ENCODE data around the gene ANGPTL8. TPM values are rescaled to one million over a fixed set of nuclear protein-coding genes. Genes with fewer than 3 reads are reported as not detected.

Gene ANGPTL8
- total and polyA plus RNA-seq, 10 of the 15 experiments (the other 5 are each of a cell fraction or from before 2014, with no cell fraction given): not detected

- TF ChIP-seq CBX3 (IDR thresholded peaks at IDR 0.05; ENCODE audit: borderline replicate concordance, low read depth) (no peak), ZBTB40 (IDR thresholded peaks at IDR 0.05; ENCODE audit: borderline replicate concordance) (no peak), ASH2L (IDR thresholded peaks at IDR 0.05; ENCODE audit: borderline replicate concordance, low read depth) (no peak), NFIC (IDR thresholded peaks at IDR 0.05; ENCODE audit: low read depth, low read length) (peak; percentile 79; the same call in 1 of the 2 replicates), KLF5 (IDR thresholded peaks at IDR 0.05; ENCODE audit: partially characterized antibody) (no peak), ATF3 (IDR thresholded peaks at IDR 0.05; ENCODE audit: borderline replicate concordance, extremely low read depth, low read depth, low read length) (no peak), PAX5 (IDR thresholded peaks at IDR 0.05; ENCODE audit: borderline replicate concordance, low read depth, low read length) (0 out of 2 replicates have a peak, but pooled peaks have one; percentile 13), NRF1 (conservative IDR thresholded peaks at IDR 0.05; ENCODE audit: low read depth, low read length) (no peak), YBX1 (IDR thresholded peaks at IDR 0.05) (0 out of 2 replicates have a peak, but pooled peaks have one; percentile 15), PBX3 (IDR thresholded peaks at IDR 0.05; ENCODE audit: insufficient replicate concordance, low read depth, low read length) (no peak), MTA2 (IDR thresholded peaks at IDR 0.05; ENCODE audit: low read depth) (peak; percentile 84), IKZF2 (IDR thresholded peaks at IDR 0.05) (peak; percentile 99), RFX5 (IDR thresholded peaks at IDR 0.05; ENCODE audit: low read depth, low read length) (no peak), CHD2 (IDR thresholded peaks at IDR 0.05; ENCODE audit: borderline replicate concordance, low read depth, low read length) (no peak; the same call in 1 of the 2 replicates), KAT2A (conservative IDR thresholded peaks at IDR 0.05; ENCODE audit: control insufficient read depth, low read depth, low read length) (no peak), ELK1 (IDR thresholded peaks at IDR 0.05; ENCODE audit: low read depth, low read length) (no peak), ZBTB4 (CRISPR knock-in tag; IDR thresholded peaks at IDR 0.05) (no peak), KDM1A (IDR thresholded peaks at IDR 0.05; ENCODE audit: borderline replicate concordance) (no peak), MEF2B (IDR thresholded peaks at IDR 0.05; ENCODE audit: partially characterized antibody, poor library complexity, severe bottlenecking) (peak; percentile 65), STAT3 (IDR thresholded peaks at IDR 0.05; ENCODE audit: low read depth, low read length) (no peak)
Measured at GRCh38 chr19:11205939-11206570, 33.4 kb upstream of the ANGPTL8 start (continued).

Measured in GM12878 (cell line).